OCI-LY3 (cell line): ENCODE data around the gene SMCHD1.

Source experiments
- CTCF ChIP-seq: fragments of 200-600, 300-600 bp; sonication (generic); IDR thresholded peaks from 2 replicates; pipeline ENCODE4 v1.5.1; 2014; ENCODE audit warnings: antibody characterized with exemption, low read length, low read depth
- EZH2phosphoT487 ChIP-seq: fragments of 200-600 bp; shearing (Covaris generic); IDR thresholded peaks from 2 replicates; pipeline ENCODE4 v1.6.1; 2018; ENCODE audit warnings: antibody characterized with exemption, mixed run types, low read depth

DNA sequence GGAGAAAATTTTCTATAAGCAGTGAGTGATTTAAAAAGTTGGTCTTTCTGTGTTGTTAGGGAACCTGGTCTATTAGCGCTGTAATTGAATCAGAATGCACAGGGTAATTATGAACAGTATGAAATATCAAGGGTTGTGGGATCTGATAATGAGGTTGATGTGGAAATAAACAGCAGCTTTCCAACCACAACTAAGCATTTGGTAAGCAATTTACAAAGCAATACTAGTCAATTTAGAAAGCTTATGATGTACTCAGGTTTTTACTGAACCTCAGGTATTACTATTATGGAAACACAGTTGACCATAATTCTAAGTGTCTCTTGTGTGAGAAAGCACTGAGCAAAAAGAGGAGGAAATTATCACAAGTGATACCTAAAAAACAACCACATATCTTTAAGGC lies 11.0 kb upstream of the SMCHD1 start:
- TF ChIP-seq CTCF: no peak
- TF ChIP-seq EZH2phosphoT487: no peak
